KOPT-K1 (cell line): ENCODE results near the gene ZNF462.
"Not testable (repeated sequence)": the region's sequence is repeated elsewhere in the genome, so short reads cannot be mapped to it uniquely, and the experiment has no call there.

ENCODE experiments used
- H3K27ac ChIP-seq: fragments of 200-600 bp; sonication (generic); 2 replicates; pipeline ENCODE4 v1.5.1; 2016; ENCODE audit warnings: antibody characterized with exemption, mild to moderate bottlenecking, low read depth, low read length; ENCODE audit not compliant: poor library complexity, severe bottlenecking
- H3K36me3 ChIP-seq: fragments of 200-600 bp; sonication (generic); 2 replicates; pipeline ENCODE4 v1.5.1; 2017; ENCODE audit warnings: antibody characterized with exemption, mild to moderate bottlenecking, low read length, moderate library complexity; ENCODE audit not compliant: insufficient read depth
- H3K9me3 ChIP-seq: fragments of 200-600 bp; sonication (generic); 2 replicates; pipeline ENCODE4 v1.5.1; 2017; ENCODE audit warnings: antibody characterized with exemption, low read length, mild to moderate bottlenecking; ENCODE audit not compliant: insufficient read depth, poor library complexity, severe bottlenecking

Gene ZNF462

DNA sequence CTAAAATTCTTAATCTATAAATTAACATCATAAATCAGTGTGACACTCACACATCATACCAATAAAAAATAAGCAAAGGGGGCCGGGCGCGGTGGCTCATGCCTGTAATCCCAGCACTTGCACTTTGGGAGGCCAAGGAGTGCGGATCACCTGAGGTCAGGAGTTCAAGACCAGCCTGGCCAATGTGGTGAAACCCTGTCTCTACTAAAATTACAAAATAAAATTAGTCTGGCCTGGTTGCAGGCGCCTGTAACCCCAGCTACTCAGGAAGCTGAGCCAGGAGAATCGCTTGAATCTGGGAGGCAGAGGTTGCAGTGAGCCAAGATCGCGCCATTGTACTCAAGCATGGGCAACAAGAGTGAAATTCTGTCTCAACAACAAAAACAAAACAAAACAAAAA, 11.3 kb upstream of the ZNF462 start:
- not testable (repeated sequence) for H3K9me3 ChIP-seq, H3K36me3 ChIP-seq, H3K27ac ChIP-seq

DNA sequence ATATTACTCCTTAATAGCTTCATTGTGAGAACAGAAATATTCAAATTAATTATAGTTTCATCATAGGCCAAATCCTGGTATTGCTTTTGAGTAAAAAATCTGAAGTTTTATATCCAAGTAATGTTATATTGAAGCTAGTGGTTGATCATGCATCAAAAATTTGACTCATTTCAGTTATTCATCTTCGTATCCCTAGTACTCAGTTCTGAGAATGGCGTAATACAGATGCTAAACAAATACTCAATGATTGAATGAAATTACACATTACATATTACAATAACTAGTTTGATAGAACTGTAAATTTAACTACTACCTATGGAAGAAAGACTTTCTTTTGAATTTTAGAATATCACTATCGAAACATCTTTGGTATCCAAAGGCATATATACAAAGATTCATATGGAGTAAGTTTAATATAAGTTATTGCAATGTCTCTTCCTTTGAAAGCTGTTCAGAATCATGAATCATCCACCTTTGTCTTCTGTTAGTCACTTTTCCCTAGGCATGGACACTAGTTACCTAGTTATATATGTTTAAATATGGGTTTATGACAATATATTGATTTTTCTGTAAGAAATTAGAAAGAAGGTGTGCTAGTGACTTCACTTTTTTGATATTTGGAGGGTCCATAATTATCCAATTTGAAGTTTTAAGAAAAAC, 5.0 kb upstream of the ZNF462 start:
- Histone ChIP-seq H3K27ac (no peak overlapping the region), H3K9me3 (peaks cover 11% of the 10 kb centered on the region), H3K36me3 (no peaks in the 10 kb centered on the region)

DNA sequence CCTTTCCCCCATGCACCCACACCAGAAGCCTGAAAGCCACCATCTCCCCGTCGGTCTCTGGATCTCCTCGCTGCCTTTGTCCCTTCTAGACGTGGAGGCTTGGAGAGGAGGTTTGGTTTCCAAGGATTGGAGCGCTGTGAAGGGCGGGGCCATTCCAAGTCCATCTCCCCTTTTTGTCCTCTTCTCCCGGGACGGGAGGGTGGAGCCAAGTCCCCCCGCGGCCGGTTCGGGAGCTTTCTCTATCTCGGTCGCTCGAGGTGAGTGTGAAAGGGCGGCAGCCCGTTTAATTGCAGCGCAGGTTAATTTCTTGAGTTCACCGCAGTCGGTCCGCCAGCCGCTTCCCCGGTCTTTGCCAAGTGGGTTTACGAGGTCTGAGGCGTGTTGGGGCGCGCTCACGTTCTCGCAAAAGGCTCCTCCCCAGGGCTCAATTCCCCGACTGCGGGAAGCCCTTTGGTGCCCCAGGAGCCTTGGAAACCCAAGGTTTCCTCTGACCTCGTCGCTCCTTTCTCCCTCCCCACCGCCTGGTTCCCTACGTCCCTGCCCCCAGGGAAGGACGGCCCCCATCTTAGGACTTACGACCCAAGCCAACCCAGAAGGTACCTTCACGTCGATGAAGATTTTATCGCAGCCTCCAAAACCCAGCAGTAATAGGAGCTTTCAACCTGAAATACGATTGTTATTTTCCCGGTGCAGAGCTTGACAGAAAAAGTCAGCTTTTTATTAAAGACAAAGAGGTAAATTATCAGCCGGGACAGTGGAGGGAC, 2.8 kb upstream of the ZNF462 start:
- Histone ChIP-seq H3K9me3 (peaks cover 11% of the 10 kb centered on the region), H3K27ac (no peak overlapping the region), H3K36me3 (no peaks in the 10 kb centered on the region)

DNA sequence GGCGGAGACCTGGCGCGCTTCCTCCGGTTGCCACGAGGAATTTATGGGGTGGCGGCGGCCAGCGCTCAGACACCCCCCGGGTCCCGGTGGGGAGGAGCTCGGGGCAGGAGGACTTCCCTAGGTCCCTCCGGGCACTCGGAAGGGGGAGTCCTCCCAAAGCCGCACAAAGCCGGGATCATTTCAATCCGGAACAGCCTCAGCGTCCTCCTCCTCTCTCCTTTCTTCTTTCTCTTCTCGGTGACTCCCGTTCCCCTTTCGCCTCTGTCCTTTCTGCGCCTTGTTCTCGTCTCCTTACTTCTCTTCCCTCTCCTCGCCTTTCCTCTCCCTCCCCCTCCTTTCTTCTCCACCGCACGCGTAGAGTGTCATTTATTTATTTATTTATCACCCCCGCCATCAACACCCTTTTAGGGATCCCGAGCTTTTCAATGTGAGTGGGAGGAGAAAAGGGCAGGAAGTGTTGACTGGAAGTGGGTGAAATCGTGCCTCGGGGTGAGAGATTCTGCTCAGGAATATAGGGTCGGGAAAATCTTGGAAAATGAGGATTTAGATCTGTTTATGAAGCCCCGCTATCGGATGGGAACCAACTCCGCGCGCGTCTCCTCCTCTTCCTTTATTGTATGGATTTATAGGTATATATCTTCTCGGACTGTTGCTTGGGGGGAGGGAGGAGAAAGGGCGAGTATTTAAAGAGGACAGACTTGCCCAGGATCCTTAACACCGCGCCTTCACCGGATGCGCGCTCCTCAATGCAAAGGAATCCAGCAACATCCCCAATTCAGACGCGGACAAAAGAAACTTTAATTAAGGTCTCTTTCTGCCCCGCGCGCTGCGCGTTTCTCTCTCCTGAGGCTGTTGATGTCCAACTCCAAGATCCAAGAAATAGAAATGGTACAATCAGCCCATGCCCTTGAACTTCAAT, 2.0 kb upstream of the ZNF462 start:
- H3K9me3 ChIP-seq = peaks cover 11% of the 10 kb centered on the region
- H3K36me3 ChIP-seq = no peaks in the 10 kb centered on the region
- H3K27ac ChIP-seq = no peak overlapping the region

DNA sequence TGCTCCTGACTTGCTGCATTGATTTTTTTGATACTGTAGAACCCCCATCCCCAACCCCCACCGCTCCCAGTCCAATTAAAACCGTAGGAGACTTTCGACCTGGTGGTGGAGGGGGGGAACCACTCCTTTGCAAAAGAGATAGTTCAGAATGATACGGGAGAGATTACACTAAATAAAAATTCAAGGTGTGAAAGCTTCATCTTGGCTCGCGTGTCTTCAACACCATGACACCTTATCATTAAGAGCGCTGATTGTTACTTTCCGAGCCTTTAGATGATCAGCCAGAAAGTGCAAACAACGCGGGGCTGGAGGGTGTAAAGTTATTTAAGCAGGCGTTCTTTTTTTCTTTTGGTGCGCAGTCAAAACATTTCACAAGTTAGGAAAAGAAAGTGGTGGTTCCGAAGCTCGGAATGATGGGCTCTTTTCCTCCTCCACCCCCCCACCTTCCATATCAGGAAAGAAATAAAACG, 1.3 kb upstream of the ZNF462 start:
- H3K9me3 ChIP-seq = peaks cover 11% of the 10 kb centered on the region
- H3K36me3 ChIP-seq = no peaks in the 10 kb centered on the region
- H3K27ac ChIP-seq = no peak overlapping the region

DNA sequence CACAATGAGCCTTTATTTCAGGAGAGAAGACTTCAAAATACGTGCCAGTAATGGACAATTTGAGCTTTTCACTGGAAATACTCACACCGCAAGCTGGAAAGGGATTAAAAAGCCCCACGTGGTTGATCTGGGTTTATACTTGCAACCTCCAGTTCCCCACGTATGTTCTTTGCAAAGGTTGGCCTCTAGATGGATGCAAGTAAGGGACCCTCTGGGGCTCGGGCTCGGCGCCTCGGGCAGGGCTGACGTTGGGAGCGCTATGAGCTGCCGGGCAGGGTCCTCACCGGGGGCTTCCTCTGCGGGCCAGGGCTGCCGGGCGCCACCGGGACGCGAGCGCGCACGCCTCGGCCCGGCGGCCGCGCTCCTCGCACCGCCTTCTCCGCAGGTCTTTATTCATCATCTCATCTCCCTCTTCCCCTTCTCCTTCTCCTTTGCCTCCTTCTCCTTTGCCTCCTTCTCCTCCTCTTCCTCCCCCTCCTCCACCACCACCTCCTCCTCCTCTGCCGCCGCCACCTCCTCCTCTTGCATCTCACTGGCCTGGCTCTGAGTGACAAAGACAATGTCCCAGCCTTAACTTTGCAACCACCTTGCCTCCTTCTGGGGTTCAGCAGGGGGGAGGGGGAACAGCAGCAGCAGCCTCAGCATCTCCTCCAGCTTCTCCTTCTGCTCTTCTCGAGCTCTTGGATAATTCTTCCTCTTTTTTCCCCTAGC, 701 bp upstream of the ZNF462 start:
- Histone ChIP-seq H3K36me3 (no peaks in the 10 kb centered on the region), H3K9me3 (peaks cover 11% of the 10 kb centered on the region), H3K27ac (no peak overlapping the region)

DNA sequence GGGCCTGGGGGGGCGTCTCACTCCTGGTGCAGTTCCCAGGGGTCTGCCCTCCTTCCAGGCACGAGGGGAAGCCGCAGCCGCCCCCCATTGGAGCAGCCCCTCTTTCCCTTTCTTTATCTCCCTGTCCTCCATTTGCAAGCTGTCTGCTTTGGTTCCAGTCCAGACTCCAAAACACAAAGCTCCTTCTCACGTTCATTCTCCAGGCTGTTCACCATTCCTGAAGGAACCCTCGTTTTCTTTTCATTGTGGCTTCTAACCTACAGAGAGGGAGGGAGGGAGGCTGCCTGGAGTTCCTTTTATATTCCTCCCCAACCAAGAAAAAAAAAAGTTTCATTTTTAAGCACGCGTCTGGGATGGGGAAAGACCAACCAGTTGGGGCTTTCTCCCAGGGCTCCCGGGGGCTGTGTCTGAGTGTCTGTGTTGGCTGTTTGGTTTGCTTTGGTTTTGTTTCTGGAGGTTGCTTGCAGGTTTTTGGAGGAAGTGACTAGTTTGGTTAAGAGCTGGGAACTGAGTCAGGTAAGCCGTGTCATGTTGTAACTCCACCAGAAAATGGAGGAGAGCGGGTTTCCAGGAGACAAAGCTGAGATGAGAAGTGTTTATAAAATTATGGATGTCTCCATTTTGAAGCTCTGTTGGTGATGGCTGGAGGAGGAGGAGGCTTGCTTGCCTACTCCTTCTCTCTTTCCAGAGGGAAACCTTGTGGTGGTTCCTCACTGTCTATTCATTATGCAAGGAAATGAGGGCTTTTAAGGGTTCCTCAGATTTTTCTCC, 1.6 kb downstream of the ZNF462 start:
- H3K9me3 ChIP-seq = peaks cover 11% of the 10 kb centered on the region
- H3K27ac ChIP-seq = no peak overlapping the region
- no peaks in the 10 kb centered on the region for H3K36me3 ChIP-seq

DNA sequence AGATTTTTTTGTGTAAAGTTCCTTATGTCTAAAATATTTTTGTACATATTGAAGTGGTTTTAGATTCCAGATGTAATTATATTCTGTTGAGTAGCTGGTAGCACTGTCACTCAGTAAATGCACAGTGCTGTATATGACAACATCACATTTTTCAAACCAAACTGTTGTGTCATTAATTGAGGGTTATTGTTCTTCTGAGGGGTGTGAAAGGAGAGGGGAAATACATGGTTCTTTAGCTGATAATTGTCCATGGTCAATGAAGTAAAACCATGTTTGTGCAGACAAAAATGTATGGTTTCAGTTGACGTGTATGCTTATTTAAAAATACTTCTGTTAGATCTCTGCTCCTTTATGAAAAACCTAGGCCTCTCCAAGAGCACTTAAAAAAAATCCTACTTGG, 3.3 kb downstream of the ZNF462 start:
- H3K9me3 ChIP-seq = peaks cover 7% of the 10 kb centered on the region
- H3K27ac ChIP-seq = no peak overlapping the region
- no peaks in the 10 kb centered on the region for H3K36me3 ChIP-seq

DNA sequence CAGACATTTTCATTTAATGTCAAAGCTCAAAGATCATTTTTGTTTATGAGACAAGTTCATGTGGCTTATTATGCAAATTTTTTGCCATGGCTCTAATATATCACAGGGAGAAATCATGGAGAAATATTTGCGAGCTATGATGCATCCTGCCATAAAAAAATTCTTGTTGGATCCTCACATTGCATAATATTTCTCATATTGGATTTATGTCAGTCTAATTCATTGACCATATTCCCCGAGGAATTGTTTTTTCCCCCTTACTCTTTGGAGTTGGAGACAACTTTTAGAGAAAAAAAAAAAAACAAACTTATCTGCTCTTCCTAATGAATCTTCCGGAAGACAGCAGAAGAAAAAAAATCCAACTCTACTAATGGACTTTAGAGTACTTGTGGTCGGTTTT, 4.3 kb downstream of the ZNF462 start:
- H3K27ac ChIP-seq = no peak overlapping the region
- H3K36me3 ChIP-seq = no peaks in the 10 kb centered on the region
- H3K9me3 ChIP-seq = no peaks in the 10 kb centered on the region

DNA sequence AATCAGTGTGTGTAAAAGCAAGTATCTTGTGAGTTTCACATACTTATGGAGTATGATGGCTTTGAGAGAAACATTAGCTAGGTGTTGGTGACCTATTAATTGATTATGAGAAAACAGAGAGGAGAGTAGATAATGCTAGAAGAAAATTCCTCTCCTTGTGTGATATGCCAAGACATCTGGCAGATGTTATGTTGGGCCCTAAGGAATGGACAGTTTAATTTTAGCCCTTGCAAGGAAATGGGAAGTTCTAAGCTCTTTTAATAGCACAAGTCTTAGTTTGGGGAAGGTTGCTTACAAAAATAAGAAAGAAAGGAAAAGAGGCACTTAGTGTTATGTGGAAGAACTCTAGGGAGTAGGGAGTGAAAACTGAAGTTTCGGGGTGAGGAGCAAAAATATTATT, 5.1 kb downstream of the ZNF462 start:
- no peaks in the 10 kb centered on the region for H3K9me3 ChIP-seq
- H3K36me3 ChIP-seq = no peaks in the 10 kb centered on the region
- H3K27ac ChIP-seq = no peak overlapping the region

DNA sequence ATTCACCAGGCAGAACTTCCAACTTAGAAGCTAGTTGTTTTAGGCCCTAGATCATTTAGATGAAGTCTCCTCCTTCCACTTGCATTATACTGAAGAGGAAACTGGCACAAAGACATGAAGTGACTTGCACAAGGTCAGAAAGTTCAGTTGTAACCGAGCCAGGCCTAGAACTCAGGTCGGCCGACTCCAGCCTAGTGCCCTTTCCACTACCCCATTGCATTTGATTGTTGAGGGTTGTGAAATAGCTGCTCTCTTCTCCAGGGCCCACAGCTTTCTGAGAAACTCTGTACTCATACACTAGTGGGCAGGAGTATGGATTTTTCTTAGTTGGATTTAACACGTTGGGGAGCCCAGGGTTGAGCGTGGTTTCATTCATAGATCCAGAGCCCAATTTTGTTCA, 5.6 kb downstream of the ZNF462 start:
- no peaks in the 10 kb centered on the region for H3K36me3 ChIP-seq
- H3K27ac ChIP-seq = no peak overlapping the region
- no peaks in the 10 kb centered on the region for H3K9me3 ChIP-seq

DNA sequence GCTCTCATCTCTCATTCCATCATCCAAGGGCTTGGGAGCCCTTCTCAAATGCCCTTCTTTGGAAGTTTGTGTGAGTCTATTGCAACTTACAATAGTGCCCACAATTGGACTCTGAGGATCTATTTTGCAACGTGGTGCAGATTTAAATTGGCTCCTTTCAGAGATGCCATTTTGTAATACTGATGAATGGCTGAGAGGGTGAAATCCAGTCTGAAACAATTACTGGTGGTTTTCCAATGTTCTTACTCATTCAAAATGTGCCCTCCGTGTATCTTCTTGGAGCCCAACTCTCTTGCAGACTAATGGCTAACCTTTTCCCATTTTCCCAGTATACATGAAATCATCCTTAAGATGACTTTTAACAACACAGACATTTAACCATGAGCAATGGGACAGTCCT, 6.1 kb downstream of the ZNF462 start:
- Histone ChIP-seq H3K27ac (no peak overlapping the region), H3K9me3 (no peaks in the 10 kb centered on the region), H3K36me3 (no peaks in the 10 kb centered on the region)

DNA sequence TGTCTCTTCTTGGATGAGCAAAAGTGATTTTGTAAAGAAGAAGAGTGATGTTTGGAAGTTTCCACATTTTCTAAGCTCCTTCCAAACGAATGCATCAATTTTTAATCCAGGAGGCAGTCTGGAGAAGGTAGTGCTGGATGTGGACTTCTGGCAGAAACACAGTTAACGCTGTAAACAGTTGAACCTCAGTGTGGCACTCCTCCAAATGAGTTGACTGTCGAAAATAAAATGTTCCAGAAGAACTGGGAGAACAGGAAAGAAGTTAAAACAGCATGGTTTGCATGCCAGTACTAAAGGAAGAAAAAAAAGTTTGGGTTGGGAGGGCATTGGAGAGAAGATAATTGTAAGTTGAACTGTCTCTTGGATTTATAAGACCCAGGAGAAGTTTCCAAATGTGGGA, 6.5 kb downstream of the ZNF462 start:
- Histone ChIP-seq H3K27ac (no peak overlapping the region), H3K9me3 (no peaks in the 10 kb centered on the region), H3K36me3 (no peaks in the 10 kb centered on the region)

DNA sequence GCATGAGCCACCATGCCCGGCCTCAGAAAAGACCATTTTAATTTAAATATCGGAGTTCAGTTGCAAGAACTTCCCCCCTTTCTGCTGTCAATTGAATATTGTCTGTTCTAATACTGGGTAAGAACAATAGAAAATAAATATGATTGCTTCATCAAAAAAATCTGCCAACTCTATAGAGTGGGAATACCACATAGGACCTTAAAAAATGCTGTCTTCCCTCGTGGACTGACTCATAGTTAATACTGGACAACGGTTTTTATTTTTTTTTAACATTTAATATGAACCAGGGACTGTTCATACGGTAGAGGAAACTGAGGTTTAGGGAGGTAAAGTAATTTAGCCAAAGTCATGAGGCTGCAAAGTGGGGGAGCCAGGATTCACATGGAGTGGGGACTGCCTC, 9.7 kb downstream of the ZNF462 start:
- no peaks in the 10 kb centered on the region for H3K36me3 ChIP-seq
- H3K27ac ChIP-seq = no peak overlapping the region
- H3K9me3 ChIP-seq = no peaks in the 10 kb centered on the region
